Esophagus muscularis mucosa (tissue), 4 donors: ENCODE measurements around the gene LRIT2. TPM values are rescaled to one million over a fixed set of nuclear protein-coding genes. Genes with fewer than 3 reads are reported as not detected.

ENCODE experiments used
- DNase-seq: peaks from one replicate; pipeline ENCODE4 v3.0.0-alpha.2; 2017; ENCODE audit errors: extremely low spot score
- H3K27ac ChIP-seq, 4 donors: fragments of 200-600 bp; sonication (generic); replicated peaks in 1 of 4; 1 replicate in 3 of 4; 2 replicates in 1 of 4; pipeline ENCODE4 v1.5.1; 2016 to 2019; ENCODE audit warnings: mild to moderate bottlenecking in 1 of 4
- H3K27me3 ChIP-seq, 4 donors: fragments of 200-600 bp; sonication (generic); one replicate each; pipeline versions ENCODE4 v1.5.1 to v1.6.0; 2016 to 2019
- H3K36me3 ChIP-seq, 4 donors: fragments of 200-600 bp; sonication (generic); one replicate each; pipeline ENCODE4 v1.5.1; 2016 to 2019
- H3K4me1 ChIP-seq, 4 donors: fragments of 200-600 bp; sonication (generic); one replicate each; pipeline ENCODE4 v1.5.1; 2016 to 2019
- H3K4me3 ChIP-seq, 4 donors: fragments of 200-600 bp; sonication (generic); 1 replicate in 2 of 4; 2 replicates in 2 of 4; pipeline ENCODE4 v1.5.1; 2016 to 2019; ENCODE audit warnings: mild to moderate bottlenecking in 4 of 4, moderate library complexity in 1 of 4
- H3K9me3 ChIP-seq, 4 donors: fragments of 200-600 bp; sonication (generic); 1 replicate in 3 of 4; 2 replicates in 1 of 4; pipeline ENCODE4 v1.5.1; 2016 to 2019
- EP300 ChIP-seq: sonication (generic); formaldehyde crosslinking; IDR thresholded peaks from one replicate; pipeline ENCODE4 v1.6.1; 2017; ENCODE audit warnings: antibody characterized with exemption
- POLR2A ChIP-seq: fragments of 450-650 bp; IDR thresholded peaks from one replicate; pipeline ENCODE4 v1.6.1; 2017; ENCODE audit warnings: antibody characterized with exemption, moderate library complexity, mild to moderate bottlenecking, low read depth
- POLR2AphosphoS5 ChIP-seq, 2 donors: sonication (generic); formaldehyde crosslinking; IDR thresholded peaks; one replicate each; pipeline ENCODE4 v1.6.1; 2017; ENCODE audit warnings: antibody characterized with exemption in 2 of 2
- WGBS: methylation state at CpG from one replicate; pipeline ENCODE4 v1.1.5; 2018; 5-methylcytosine and 5-hydroxymethylcytosine counted together
- intact Hi-C: fragments of 100-400 bp; cut with DNase I; formaldehyde crosslinking; loops from one replicate; pipeline ENCODE4 v1.15.1; 2023
- total RNA-seq, 4 donors: library from RNA; depleted of rRNA; stranded (reverse); fragments of >200 nt; gene quantifications; one replicate each; pipeline versions ENCODE4 v1.1.0 to v1.2.1, GENCODE V29; 2016
- TF ChIP-seq, protein P1 (sequence below), 3 experiments: fragments of 200-600 bp in 2 of 3; fragments of 450-650 bp in 1 of 3; sonication (generic) in 2 of 3; IDR thresholded peaks; one replicate each; pipeline ENCODE4 v1.5.1; 2017 to 2019; ENCODE audit warnings: antibody characterized with exemption in 3 of 3, mild to moderate bottlenecking in 2 of 3, moderate library complexity in 1 of 3

Gene LRIT2
- total RNA-seq, 4 donors from 2014 or later = 0.19 TPM; not detected in 3

GRCh38 chr10:84190621-84191020 is 34.7 kb downstream of the LRIT2 start:
- TF ChIP-seq POLR2AphosphoS5 (IDR thresholded peaks at IDR 0.05) = no peak
- TF ChIP-seq POLR2A = no peak
- TF ChIP-seq, protein P1, sequence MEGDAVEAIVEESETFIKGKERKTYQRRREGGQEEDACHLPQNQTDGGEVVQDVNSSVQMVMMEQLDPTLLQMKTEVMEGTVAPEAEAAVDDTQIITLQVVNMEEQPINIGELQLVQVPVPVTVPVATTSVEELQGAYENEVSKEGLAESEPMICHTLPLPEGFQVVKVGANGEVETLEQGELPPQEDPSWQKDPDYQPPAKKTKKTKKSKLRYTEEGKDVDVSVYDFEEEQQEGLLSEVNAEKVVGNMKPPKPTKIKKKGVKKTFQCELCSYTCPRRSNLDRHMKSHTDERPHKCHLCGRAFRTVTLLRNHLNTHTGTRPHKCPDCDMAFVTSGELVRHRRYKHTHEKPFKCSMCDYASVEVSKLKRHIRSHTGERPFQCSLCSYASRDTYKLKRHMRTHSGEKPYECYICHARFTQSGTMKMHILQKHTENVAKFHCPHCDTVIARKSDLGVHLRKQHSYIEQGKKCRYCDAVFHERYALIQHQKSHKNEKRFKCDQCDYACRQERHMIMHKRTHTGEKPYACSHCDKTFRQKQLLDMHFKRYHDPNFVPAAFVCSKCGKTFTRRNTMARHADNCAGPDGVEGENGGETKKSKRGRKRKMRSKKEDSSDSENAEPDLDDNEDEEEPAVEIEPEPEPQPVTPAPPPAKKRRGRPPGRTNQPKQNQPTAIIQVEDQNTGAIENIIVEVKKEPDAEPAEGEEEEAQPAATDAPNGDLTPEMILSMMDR (IDR thresholded peaks at IDR 0.05) = no peak
- TF ChIP-seq EP300 = no peak
- H3K36me3 ChIP-seq = no peaks in the 10 kb centered on the region
- intact Hi-C loops = no loop called here
- peaks cover 6 to 19% (median 15%) of the 10 kb centered on the region in 4 donors for H3K4me1 ChIP-seq
- 86% methylated on average over 1 of the region's 3 CpGs for WGBS
- peaks cover 0 to 80% (median 16%) of the 10 kb centered on the region in 4 donors for H3K27me3 ChIP-seq
- no peak overlapping the region for H3K4me3 ChIP-seq
- no peaks in the 10 kb centered on the region for H3K9me3 ChIP-seq
- no peak overlapping the region for H3K27ac ChIP-seq
- no peak for DNase-seq

DNA sequence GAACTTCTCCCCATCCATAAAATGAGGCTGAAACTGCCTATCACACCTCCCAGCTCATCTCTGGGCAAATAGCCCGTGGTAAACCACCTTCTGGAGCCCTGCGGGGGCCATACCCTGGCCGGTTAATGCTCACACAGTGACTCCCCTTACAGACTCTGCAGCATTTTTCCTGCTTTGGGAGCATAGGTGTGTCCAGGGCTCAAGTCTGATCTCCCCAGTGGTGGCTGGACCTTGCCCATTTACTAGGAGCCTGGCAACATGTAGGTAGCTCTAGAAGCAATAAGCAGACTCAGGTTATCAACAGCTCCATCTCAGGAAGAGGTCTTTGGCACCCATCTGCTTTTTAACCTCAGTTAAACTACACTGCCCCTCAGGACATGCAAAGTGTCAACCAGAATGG is 36.5 kb downstream of the LRIT2 start:
- peaks cover 0 to 75% (median 1%) of the 10 kb centered on the region in 4 donors for H3K27me3 ChIP-seq
- intact Hi-C loops = no loop called here

DNA sequence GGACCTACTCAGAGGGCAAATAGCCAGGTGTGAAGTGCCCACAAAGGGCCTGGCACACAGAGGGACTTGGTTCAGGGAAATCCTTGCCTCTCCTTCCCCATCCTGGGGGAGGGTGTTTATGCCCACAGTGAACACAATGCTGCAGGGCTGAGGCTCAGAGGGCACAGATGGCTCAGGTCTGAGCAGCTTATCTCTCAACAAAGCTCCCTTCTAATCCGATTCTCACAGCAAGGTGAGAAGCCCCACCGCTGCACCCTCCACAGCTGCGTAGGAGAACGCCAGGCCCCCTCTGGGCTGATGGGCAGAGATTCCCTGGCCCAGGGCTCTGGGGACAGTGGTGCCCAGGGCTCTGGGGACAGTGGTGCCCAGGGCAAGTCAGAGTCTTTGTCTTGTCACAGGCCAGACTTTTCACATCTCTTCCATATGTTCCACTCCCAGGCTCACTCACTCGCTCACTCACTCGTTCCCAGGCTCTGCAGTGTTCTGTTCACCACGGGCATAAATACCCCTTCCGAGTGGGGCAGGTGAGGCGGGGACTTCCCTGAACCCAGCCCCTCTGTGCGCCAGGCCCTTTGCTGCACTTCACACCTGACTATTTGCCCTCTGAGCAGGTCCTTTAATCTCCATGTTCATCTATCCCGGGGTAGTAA is 39.7 kb downstream of the LRIT2 start:
- no peaks in the 10 kb centered on the region for H3K36me3 ChIP-seq
- H3K27ac ChIP-seq = no peak overlapping the region
- no peaks in the 10 kb centered on the region for H3K4me1 ChIP-seq
- WGBS = 65% methylated on average over 10 of the region's 11 CpGs
- no peaks in the 10 kb centered on the region for H3K9me3 ChIP-seq
- DNase-seq = no peak
- H3K4me3 ChIP-seq = no peak overlapping the region
- H3K27me3 ChIP-seq = peaks cover 0 to 45% (median 0%) of the 10 kb centered on the region in 4 donors
- intact Hi-C loops = no loop called here
- TF ChIP-seq POLR2AphosphoS5 (IDR thresholded peaks at IDR 0.05) = no peak
- TF ChIP-seq, protein P1 (IDR thresholded peaks at IDR 0.05) = no peak
- no peak for TF ChIP-seq POLR2A
- no peak for TF ChIP-seq EP300

More for the DNA sequence above, 36.5 kb downstream of the LRIT2 start:
- H3K36me3 ChIP-seq = no peaks in the 10 kb centered on the region
- no peak overlapping the region for H3K27ac ChIP-seq
- H3K9me3 ChIP-seq = no peaks in the 10 kb centered on the region
- WGBS = 70% methylated on average over 3 of the region's 3 CpGs
- H3K4me3 ChIP-seq = no peak overlapping the region
- DNase-seq = no peak
- H3K4me1 ChIP-seq = peaks cover 0 to 1% (median under 1%) of the 10 kb centered on the region in 4 donors
- TF ChIP-seq POLR2AphosphoS5 (IDR thresholded peaks at IDR 0.05) (no peak), POLR2A (no peak), EP300 (no peak)
- TF ChIP-seq, protein P1 (IDR thresholded peaks at IDR 0.05) = no peak

DNA sequence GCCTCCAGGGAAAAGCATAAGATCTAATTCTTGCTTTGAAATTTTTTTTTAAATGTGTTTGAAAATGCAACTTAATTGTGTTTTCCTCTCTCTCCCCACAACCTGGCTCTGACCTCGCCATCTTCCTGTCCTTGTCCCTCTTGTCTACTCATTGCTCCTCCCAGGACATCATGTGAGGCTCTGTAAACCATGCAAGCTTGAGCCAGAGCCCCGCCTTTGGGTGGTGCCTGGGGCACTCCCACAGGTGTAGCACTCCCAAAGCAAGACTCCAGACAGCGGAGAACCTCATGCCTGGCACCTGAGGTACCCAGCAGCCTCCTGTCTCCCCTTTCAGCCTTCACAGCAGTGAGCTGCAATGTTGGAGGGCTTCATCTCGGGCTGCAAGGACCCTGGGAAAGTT is 40.8 kb downstream of the LRIT2 start:
- intact Hi-C loops = no loop called here
- DNase-seq = no peak
- Histone ChIP-seq H3K27me3 (peaks cover 0 to 40% (median 0%) of the 10 kb centered on the region in 4 donors), H3K27ac (no peak overlapping the region), H3K9me3 (no peaks in the 10 kb centered on the region), H3K4me3 (no peak overlapping the region), H3K4me1 (no peaks in the 10 kb centered on the region), H3K36me3 (no peaks in the 10 kb centered on the region)
- TF ChIP-seq EP300 (no peak), POLR2A (no peak), POLR2AphosphoS5 (IDR thresholded peaks at IDR 0.05) (no peak)
- TF ChIP-seq, protein P1 (IDR thresholded peaks at IDR 0.05) = no peak
- 78% methylated on average over 4 of the region's 4 CpGs for WGBS
